PFSK-1 (cell line): ENCODE data around the gene ABHD16A.

Experiments
- POLR2AphosphoS5 ChIP-seq: IDR thresholded peaks from 2 replicates; pipeline ENCODE4 v1.6.1; 2012; ENCODE audit warnings: low read depth, mild to moderate bottlenecking, control low read depth, low read length, moderate library complexity
- REST ChIP-seq, 2 experiments: IDR thresholded peaks; 2 replicates each; pipeline versions ENCODE4 v1.6.1 to v1.8.0; 2011 to 2012; ENCODE audit warnings: low read depth in 2 of 2, low read length in 2 of 2, control low read depth in 1 of 2, inconsistent platforms in 1 of 2, mild to moderate bottlenecking in 1 of 2, moderate library complexity in 1 of 2; ENCODE audit not compliant: insufficient read depth in 1 of 2
- SIN3A ChIP-seq: IDR thresholded peaks from 2 replicates; pipeline ENCODE4 v1.6.1; 2012; ENCODE audit warnings: mild to moderate bottlenecking, low read length, moderate library complexity, borderline replicate concordance; ENCODE audit not compliant: insufficient read depth
- TAF1 ChIP-seq: IDR thresholded peaks from 2 replicates; pipeline ENCODE4 v1.6.1; 2012; ENCODE audit warnings: low read length, control low read depth, borderline replicate concordance; ENCODE audit not compliant: insufficient read depth

DNA sequence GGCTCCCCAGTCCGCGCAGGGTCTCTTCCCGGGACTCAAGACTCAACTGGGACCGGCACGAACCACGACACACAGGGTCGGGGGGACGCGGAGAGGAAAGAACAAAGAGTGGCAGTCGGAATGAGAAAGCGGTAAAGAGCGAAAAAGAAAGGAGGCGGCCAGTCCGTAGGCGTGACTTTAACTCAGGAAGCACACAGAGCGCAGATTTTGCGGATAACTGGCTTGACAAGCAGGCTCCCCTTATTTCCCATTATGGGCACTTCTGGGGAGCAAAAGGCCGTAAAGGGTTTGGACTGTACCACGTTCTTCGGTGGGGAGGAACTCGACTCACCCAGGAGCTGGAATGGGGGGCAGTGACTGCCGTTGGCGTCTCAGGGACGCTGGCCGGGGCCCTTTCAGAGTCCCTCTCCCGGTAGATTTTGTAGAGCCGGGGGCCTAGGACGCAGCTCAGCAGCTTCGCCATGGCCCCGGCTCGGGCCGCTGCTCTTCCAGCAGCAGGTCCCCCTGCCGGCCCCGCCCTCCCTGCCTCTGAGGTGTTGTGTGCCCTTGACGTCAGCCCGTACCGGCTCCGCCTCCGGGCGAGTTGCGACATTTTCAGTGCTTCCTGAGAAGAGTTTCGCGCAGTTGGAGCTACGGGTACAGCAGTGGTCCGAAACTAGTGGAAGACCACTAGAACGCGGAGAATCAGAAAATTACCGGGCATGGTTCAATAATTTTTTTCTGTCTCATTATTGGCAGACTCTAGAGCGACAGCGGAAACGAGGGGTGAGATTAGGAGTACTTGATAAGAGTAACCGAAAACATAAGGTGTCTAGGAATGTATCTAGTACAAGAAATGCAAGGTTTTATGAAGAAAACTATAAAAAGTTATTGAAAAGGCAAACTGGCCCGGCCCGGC lies at the start of gene ABHD16A:
- peak; percentile 88 for TF ChIP-seq POLR2AphosphoS5
- no peak for TF ChIP-seq REST (IDR thresholded peaks at IDR 0.05; ENCODE audit: insufficient read depth in 1 of 2, low read depth in 2 of 2, low read length in 2 of 2)
- peak; percentile 52; the same call in 1 of the 2 replicates for TF ChIP-seq SIN3A
- no peak for TF ChIP-seq TAF1
